ENCODE measurements around the gene ZNF213. TPM values are rescaled to one million over a fixed set of nuclear protein-coding genes. Genes with fewer than 3 reads are reported as not detected.

The ZNF213 gene
- total and polyA plus RNA-seq, 2 experiments from 2014 or later, result 2.9 to 10.4 TPM

DNA sequence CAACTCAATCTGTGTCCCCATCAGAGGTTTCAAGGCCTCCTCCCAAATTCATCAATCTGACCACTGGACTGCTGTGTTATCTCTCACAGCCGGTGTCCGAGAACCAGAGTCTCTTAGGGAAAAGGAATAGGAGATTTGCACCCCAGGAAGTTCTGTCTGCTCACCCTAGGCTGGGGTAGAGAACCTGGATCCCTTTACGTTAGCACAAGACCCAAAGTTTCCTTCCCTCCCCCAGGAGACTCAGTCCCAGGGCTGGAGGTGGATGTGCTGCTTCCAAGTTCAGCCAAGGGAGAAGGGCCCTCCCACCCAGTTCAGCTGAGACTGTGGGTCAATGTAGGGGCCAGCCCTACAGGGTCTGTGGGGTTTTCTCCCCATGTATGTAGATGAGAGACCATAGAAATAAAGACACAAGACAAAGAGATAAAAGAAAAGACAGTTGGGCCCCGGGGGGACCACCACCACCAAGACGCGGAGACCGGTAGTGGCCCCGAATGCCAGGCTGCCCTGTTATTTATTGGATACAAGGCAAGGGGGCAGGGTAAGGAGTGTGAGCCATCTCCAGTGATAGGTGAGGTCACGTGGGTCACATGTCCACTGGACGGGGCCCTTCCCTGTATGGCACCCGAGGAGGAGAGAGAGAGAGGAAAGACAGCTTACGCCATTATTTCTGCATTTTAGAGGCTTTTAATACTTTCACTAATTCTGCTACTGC lies 30.4 kb downstream of the ZNF213 start:
- H3K4me3 Mint-ChIP-seq, result no peak overlapping the region; the same call in 2 of the 3 replicates
- Histone ChIP-seq H3K27me3 (ENCODE audit: insufficient read depth) (peaks cover 27% of the 10 kb centered on the region), H3K27ac (ENCODE audit: low read depth) (no peak overlapping the region), H2AFZ (no peak overlapping the region), H3F3A (replicated peaks; ENCODE audit: low read depth) (peaks cover 19% of the 10 kb centered on the region), H3K9me2 (ENCODE audit: insufficient read depth) (no peaks in the 10 kb centered on the region), H3K36me3 (ENCODE audit: insufficient read depth) (no peaks in the 10 kb centered on the region), H3K79me2 (replicated peaks; ENCODE audit: insufficient read depth) (no peaks in the 10 kb centered on the region), H3K4me3 (no peak overlapping the region), H3K4me2 (no peak overlapping the region), H4K20me1 (replicated peaks; ENCODE audit: insufficient read depth) (no peaks in the 10 kb centered on the region; the same call in 1 of the 2 replicates), H3K4me1 (ENCODE audit: insufficient read depth) (no peaks in the 10 kb centered on the region; the same call in 1 of the 2 replicates)
- peaks cover 25% of the 10 kb centered on the region for H3K9me3 Mint-ChIP-seq
- TF ChIP-seq, protein P1, sequence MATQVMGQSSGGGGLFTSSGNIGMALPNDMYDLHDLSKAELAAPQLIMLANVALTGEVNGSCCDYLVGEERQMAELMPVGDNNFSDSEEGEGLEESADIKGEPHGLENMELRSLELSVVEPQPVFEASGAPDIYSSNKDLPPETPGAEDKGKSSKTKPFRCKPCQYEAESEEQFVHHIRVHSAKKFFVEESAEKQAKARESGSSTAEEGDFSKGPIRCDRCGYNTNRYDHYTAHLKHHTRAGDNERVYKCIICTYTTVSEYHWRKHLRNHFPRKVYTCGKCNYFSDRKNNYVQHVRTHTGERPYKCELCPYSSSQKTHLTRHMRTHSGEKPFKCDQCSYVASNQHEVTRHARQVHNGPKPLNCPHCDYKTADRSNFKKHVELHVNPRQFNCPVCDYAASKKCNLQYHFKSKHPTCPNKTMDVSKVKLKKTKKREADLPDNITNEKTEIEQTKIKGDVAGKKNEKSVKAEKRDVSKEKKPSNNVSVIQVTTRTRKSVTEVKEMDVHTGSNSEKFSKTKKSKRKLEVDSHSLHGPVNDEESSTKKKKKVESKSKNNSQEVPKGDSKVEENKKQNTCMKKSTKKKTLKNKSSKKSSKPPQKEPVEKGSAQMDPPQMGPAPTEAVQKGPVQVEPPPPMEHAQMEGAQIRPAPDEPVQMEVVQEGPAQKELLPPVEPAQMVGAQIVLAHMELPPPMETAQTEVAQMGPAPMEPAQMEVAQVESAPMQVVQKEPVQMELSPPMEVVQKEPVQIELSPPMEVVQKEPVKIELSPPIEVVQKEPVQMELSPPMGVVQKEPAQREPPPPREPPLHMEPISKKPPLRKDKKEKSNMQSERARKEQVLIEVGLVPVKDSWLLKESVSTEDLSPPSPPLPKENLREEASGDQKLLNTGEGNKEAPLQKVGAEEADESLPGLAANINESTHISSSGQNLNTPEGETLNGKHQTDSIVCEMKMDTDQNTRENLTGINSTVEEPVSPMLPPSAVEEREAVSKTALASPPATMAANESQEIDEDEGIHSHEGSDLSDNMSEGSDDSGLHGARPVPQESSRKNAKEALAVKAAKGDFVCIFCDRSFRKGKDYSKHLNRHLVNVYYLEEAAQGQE (IDR thresholded peaks at IDR 0.05; ENCODE audit: unreplicated experiment), result no peak
- TF ChIP-seq ZNF114 (CRISPR knock-in tag; IDR thresholded peaks at IDR 0.05) (no peak), NANOG (IDR thresholded peaks at IDR 0.05; ENCODE audit: borderline replicate concordance) (no peak), ZNF331 (CRISPR knock-in tag; IDR thresholded peaks at IDR 0.05; ENCODE audit: low read depth) (no peak), EZH2 (IDR thresholded peaks at IDR 0.05; ENCODE audit: low read depth, unreplicated experiment) (no peak), STAT1 (IDR thresholded peaks at IDR 0.05; ENCODE audit: unreplicated experiment) (no peak)
- TF ChIP-seq, protein P2, sequence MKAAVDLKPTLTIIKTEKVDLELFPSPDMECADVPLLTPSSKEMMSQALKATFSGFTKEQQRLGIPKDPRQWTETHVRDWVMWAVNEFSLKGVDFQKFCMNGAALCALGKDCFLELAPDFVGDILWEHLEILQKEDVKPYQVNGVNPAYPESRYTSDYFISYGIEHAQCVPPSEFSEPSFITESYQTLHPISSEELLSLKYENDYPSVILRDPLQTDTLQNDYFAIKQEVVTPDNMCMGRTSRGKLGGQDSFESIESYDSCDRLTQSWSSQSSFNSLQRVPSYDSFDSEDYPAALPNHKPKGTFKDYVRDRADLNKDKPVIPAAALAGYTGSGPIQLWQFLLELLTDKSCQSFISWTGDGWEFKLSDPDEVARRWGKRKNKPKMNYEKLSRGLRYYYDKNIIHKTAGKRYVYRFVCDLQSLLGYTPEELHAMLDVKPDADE (IDR thresholded peaks at IDR 0.05), result no peak
- TF ChIP-seq, protein P3, sequence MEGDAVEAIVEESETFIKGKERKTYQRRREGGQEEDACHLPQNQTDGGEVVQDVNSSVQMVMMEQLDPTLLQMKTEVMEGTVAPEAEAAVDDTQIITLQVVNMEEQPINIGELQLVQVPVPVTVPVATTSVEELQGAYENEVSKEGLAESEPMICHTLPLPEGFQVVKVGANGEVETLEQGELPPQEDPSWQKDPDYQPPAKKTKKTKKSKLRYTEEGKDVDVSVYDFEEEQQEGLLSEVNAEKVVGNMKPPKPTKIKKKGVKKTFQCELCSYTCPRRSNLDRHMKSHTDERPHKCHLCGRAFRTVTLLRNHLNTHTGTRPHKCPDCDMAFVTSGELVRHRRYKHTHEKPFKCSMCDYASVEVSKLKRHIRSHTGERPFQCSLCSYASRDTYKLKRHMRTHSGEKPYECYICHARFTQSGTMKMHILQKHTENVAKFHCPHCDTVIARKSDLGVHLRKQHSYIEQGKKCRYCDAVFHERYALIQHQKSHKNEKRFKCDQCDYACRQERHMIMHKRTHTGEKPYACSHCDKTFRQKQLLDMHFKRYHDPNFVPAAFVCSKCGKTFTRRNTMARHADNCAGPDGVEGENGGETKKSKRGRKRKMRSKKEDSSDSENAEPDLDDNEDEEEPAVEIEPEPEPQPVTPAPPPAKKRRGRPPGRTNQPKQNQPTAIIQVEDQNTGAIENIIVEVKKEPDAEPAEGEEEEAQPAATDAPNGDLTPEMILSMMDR (conservative IDR thresholded peaks at IDR 0.05; ENCODE audit: low read depth in 2 of 2), result no peak
- peaks cover 2% of the 10 kb centered on the region; the same call in 2 of the 3 replicates for H3K4me1 Mint-ChIP-seq
- ATAC-seq (no peak), DNase-seq (ENCODE audit: low spot score) (no peak)
- peaks cover 5% of the 10 kb centered on the region; the same call in 1 of the 3 replicates for H3K36me3 Mint-ChIP-seq (ENCODE audit: low read depth)
- H3K27me3 Mint-ChIP-seq (ENCODE audit: insufficient read depth, low read depth, poor library complexity), result peaks cover 32% of the 10 kb centered on the region
- no peak overlapping the region for H3K27ac Mint-ChIP-seq
